HEK293 (cell line): ENCODE data around the gene NUDT9.

Experiments
- CTCF ChIP-seq: fragments of 450-650 bp; formaldehyde crosslinking; IDR thresholded peaks from 2 replicates; pipeline ENCODE4 v1.5.1; 2016; ENCODE audit warnings: missing biosample characterization, missing genetic modification characterization
- MYNN ChIP-seq: fragments of 450-650 bp; formaldehyde crosslinking; IDR thresholded peaks from 2 replicates; pipeline ENCODE4 v1.5.1; 2016; ENCODE audit warnings: missing biosample characterization, missing genetic modification characterization, borderline replicate concordance
- ZBTB44 ChIP-seq: fragments of 450-650 bp; IDR thresholded peaks from 2 replicates; pipeline ENCODE4 v1.5.1; 2018; ENCODE audit warnings: missing biosample characterization, mild to moderate bottlenecking, missing genetic modification characterization
- ZBTB7A ChIP-seq: fragments of 450-650 bp; formaldehyde crosslinking; IDR thresholded peaks from 2 replicates; pipeline ENCODE4 v1.5.1; 2016; ENCODE audit warnings: low read depth, missing biosample characterization, missing genetic modification characterization
- ZNF133 ChIP-seq: fragments of 450-650 bp; formaldehyde crosslinking; IDR thresholded peaks from 2 replicates; pipeline ENCODE4 v1.5.1; 2016; ENCODE audit warnings: missing biosample characterization, missing genetic modification characterization
- ZNF211 ChIP-seq: fragments of 450-650 bp; formaldehyde crosslinking; IDR thresholded peaks from 2 replicates; pipeline ENCODE4 v1.5.1; 2016; ENCODE audit warnings: low read depth, missing biosample characterization, missing genetic modification characterization
- ZNF335 ChIP-seq: fragments of 450-650 bp; formaldehyde crosslinking; conservative IDR thresholded peaks from 2 replicates; pipeline ENCODE4 v1.5.1; 2016; ENCODE audit warnings: missing biosample characterization, missing genetic modification characterization
- ZNF398 ChIP-seq: fragments of 450-650 bp; formaldehyde crosslinking; IDR thresholded peaks from 2 replicates; pipeline ENCODE4 v1.5.1; 2017; ENCODE audit warnings: missing biosample characterization, missing genetic modification characterization
- ZNF423 ChIP-seq: fragments of 450-650 bp; formaldehyde crosslinking; IDR thresholded peaks from 2 replicates; pipeline ENCODE4 v1.5.1; 2016; ENCODE audit warnings: missing biosample characterization, missing genetic modification characterization
- ZNF530 ChIP-seq: fragments of 450-650 bp; formaldehyde crosslinking; IDR thresholded peaks from 2 replicates; pipeline ENCODE4 v1.5.1; 2016; ENCODE audit warnings: low read depth, missing biosample characterization, missing genetic modification characterization
- ZNF580 ChIP-seq: fragments of 450-650 bp; formaldehyde crosslinking; IDR thresholded peaks from 2 replicates; pipeline ENCODE4 v1.5.1; 2016; ENCODE audit warnings: missing biosample characterization, missing genetic modification characterization

- TF ChIP-seq CTCF (tag by site-specific recombination) (no peak), ZNF211 (tag by site-specific recombination) (no peak), ZBTB7A (tag by site-specific recombination) (no peak), MYNN (tag by site-specific recombination) (no peak), ZNF530 (tag by site-specific recombination) (no peak), ZNF398 (tag by site-specific recombination) (no peak), ZBTB44 (tag by site-specific recombination) (no peak), ZNF580 (tag by site-specific recombination) (no peak), ZNF423 (no peak), ZNF133 (no peak), ZNF335 (tag by site-specific recombination) (no peak)
Observed at GRCh38 chr4:87493115-87493514, 70.7 kb downstream of the NUDT9 start.
